GM10266 (cell line): ENCODE measurements around the gene GPR15.
"Not testable (repeated sequence)": the region's sequence is repeated elsewhere in the genome, so short reads cannot be mapped to it uniquely, and the experiment has no call there.

Experiments
- DNase-seq: peaks from one replicate; pipeline ENCODE4 v3.0.0; 2012; ENCODE audit errors: extremely low spot score
- CTCF ChIP-seq: IDR thresholded peaks from 2 replicates; pipeline ENCODE4 v1.5.1; 2012; ENCODE audit warnings: mild to moderate bottlenecking, low read depth; ENCODE audit not compliant: control insufficient read depth, insufficient read depth; ENCODE audit errors: missing control alignments

GPR15 gene

GRCh38 chr3:98556164-98557130, 24.7 kb downstream of the GPR15 start:
- no peak for DNase-seq
- no peak for TF ChIP-seq CTCF

- TF ChIP-seq CTCF = no peak
Measured at GRCh38 chr3:98557324-98558010, 25.7 kb downstream of the GPR15 start.

GRCh38 chr3:98558100-98558827, 26.5 kb downstream of the GPR15 start:
- no peak for TF ChIP-seq CTCF
- DNase-seq = no peak

More at GRCh38 chr3:98557324-98558010, 25.7 kb downstream of the GPR15 start:
- DNase-seq = no peak

- not testable (repeated sequence) for DNase-seq
Measured at GRCh38 chr3:98559769-98560168, 28.0 kb downstream of the GPR15 start.

GRCh38 chr3:98560911-98561310, 29.1 kb downstream of the GPR15 start:
- no peak for DNase-seq
- no peak for TF ChIP-seq CTCF

GRCh38 chr3:98561727-98562521, 30.1 kb downstream of the GPR15 start:
- no peak for TF ChIP-seq CTCF
- no peak for DNase-seq
